ENCODE data around the gene ARHGAP29. TPM values are rescaled to one million over a fixed set of nuclear protein-coding genes. Genes with fewer than 3 reads are reported as not detected.

Gene ARHGAP29
- total RNA-seq, 4 donors from 2014 or later, result 4.9 to 29.7 (median 8.7) TPM

DNA sequence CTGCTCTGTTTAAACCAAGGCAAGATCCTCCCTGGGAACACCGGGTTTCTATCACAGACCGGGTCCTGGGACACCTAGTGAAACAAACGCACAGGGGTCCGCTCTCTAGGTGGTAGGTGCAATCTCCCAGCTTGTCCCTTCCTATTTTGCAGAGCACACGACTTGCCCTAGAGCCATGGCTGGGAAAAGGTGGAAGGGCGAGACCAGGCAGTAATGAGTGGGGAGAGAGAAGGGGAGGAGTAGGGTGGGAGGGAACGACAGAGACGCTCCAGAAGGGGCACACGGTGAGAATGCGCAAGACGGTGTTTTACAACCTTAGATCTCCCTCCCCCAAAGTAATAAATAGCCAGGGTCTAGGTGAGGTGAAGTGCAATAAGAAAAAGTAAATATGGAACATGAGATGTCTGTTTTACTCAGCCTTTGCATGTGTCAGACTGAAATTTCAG, 9.3 kb upstream of the ARHGAP29 start:
- Histone ChIP-seq H3K27me3 (no peaks in the 10 kb centered on the region), H3K4me3 (peak overlapping the region; percentile 39 to 68 (median 54)), H3K27ac (peak overlapping the region in 3 of 4 donors; percentile 44 to 74 (median 70)), H3K4me1 (peaks cover 0 to 9% (median 4%) of the 10 kb centered on the region in 4 donors), H3K9me3 (peaks cover 0 to 2% (median 0%) of the 10 kb centered on the region in 4 donors), H3K36me3 (no peaks in the 10 kb centered on the region)
- no peak for TF ChIP-seq POLR2A (IDR thresholded peaks at IDR 0.05)
- DNase-seq, result no peak

DNA sequence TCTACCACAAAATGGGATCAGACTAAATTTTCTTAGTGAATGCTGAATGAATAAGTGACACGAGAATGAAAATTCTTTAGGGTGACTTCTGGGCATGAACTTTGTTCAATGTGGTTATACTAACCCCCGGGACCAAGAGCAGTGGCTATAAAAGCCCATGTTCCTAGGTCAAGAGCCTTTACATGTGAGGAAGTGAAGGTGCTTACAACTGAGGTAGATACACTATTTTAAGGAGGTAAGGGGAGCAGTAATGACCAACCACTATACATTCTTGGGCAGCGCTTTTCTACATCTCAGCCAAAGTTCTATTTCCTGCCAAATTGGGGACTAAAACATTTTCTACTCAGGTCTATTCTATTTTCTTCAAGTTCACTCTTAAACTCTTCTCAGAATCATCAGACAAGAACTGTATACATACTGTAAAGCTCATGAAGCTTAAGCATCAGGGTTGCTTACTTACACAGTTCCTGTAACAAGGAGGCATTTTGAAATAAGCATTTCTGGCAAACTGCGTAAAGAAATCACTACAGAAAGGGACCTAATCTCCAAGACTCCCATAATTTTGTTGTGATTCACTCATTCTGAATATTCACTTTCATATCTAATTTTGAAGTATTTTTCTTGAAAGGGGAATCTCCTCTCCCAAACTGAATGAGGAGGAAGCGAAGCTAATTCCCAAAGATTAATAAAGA, 8.5 kb upstream of the ARHGAP29 start:
- H3K4me3 ChIP-seq, result peak overlapping the region in 1 of 4 donors; percentile 60
- H3K4me1 ChIP-seq, result peaks cover 0 to 9% (median 4%) of the 10 kb centered on the region in 4 donors
- no peaks in the 10 kb centered on the region for H3K36me3 ChIP-seq
- H3K9me3 ChIP-seq, result peaks cover 0 to 2% (median 0%) of the 10 kb centered on the region in 4 donors
- TF ChIP-seq, protein P1, sequence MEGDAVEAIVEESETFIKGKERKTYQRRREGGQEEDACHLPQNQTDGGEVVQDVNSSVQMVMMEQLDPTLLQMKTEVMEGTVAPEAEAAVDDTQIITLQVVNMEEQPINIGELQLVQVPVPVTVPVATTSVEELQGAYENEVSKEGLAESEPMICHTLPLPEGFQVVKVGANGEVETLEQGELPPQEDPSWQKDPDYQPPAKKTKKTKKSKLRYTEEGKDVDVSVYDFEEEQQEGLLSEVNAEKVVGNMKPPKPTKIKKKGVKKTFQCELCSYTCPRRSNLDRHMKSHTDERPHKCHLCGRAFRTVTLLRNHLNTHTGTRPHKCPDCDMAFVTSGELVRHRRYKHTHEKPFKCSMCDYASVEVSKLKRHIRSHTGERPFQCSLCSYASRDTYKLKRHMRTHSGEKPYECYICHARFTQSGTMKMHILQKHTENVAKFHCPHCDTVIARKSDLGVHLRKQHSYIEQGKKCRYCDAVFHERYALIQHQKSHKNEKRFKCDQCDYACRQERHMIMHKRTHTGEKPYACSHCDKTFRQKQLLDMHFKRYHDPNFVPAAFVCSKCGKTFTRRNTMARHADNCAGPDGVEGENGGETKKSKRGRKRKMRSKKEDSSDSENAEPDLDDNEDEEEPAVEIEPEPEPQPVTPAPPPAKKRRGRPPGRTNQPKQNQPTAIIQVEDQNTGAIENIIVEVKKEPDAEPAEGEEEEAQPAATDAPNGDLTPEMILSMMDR (IDR thresholded peaks at IDR 0.05), result no peak
- TF ChIP-seq POLR2A (IDR thresholded peaks at IDR 0.05), result no peak
- DNase-seq, result no peak
- H3K27me3 ChIP-seq, result no peaks in the 10 kb centered on the region
- H3K27ac ChIP-seq, result peak overlapping the region in 1 of 4 donors; percentile 13

DNA sequence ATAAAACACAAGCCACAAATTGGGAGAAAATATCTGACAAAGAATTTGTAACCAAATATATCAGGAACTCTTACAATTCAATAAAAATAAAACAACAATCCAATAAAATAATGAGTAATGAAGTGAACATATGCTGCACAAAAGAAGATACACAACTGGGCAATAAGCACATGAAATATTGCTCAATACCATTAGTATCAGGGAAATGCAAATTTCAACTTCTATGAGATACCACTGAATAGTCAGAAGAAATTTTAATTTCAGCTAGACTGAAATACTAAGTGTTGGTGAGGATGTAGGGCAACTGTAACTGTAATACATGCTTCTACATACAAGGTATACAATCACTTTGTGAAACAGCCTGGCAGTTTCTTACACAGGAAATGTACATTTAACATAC, 7.4 kb upstream of the ARHGAP29 start:
- no peak for DNase-seq
- H3K4me1 ChIP-seq, result peaks cover 0 to 9% (median 4%) of the 10 kb centered on the region in 4 donors
- H3K9me3 ChIP-seq, result peaks cover 0 to 2% (median 0%) of the 10 kb centered on the region in 4 donors
- H3K4me3 ChIP-seq, result no peak overlapping the region
- no peaks in the 10 kb centered on the region for H3K27me3 ChIP-seq
- H3K27ac ChIP-seq, result no peak overlapping the region
- TF ChIP-seq, protein P1 (IDR thresholded peaks at IDR 0.05), result no peak
- TF ChIP-seq POLR2A (IDR thresholded peaks at IDR 0.05), result no peak
- no peaks in the 10 kb centered on the region for H3K36me3 ChIP-seq

DNA sequence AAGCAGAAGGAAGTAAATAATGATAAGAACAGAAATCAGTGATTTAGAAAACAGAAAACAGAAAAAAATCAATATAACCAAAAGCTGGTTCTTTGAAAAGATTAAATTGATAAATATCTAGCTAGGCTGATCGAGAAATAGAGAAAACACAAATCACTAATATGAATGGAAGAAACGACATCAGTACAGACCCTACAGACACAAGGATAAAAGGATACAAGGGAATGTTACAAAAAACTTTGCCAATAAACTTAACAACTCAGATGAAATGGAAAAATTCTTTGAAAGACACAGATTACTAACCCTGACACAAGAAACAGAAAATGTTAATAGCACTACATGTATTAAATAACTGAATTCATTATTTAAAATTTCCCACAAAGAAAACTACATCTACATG, 6.3 kb upstream of the ARHGAP29 start:
- TF ChIP-seq, protein P1 (IDR thresholded peaks at IDR 0.05), result no peak
- no peak for TF ChIP-seq POLR2A (IDR thresholded peaks at IDR 0.05)
- Histone ChIP-seq H3K27me3 (no peaks in the 10 kb centered on the region), H3K27ac (no peak overlapping the region), H3K4me3 (no peak overlapping the region), H3K9me3 (peaks cover 0 to 2% (median 0%) of the 10 kb centered on the region in 4 donors), H3K36me3 (no peaks in the 10 kb centered on the region), H3K4me1 (peaks cover 0 to 9% (median 4%) of the 10 kb centered on the region in 4 donors)
- DNase-seq, result no peak

DNA sequence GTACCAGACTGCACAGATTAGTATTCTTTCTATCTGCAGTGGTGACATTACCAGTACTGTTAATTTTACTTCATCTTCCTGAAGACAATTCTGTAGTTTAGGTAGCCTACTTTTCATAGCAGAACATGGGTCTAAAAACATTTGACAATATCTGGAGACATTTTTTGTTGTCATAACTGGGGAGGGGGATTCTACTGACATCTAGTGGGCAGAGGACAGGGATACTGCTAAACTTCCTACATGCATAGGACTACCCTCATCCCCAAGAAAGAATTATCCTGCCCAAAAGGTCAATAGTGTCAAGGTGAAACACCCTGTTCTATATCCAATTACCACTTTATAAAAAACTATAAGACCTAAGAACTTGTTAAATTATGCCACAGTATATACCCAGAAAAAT, 3.4 kb upstream of the ARHGAP29 start:
- H3K27ac ChIP-seq, result no peak overlapping the region
- no peaks in the 10 kb centered on the region for H3K36me3 ChIP-seq
- H3K9me3 ChIP-seq, result peaks cover 0 to 2% (median 0%) of the 10 kb centered on the region in 4 donors
- H3K27me3 ChIP-seq, result peaks cover 0 to 6% of the 10 kb centered on the region in 2 donors
- peaks cover 0 to 7% (median 1%) of the 10 kb centered on the region in 4 donors for H3K4me1 ChIP-seq
- no peak for DNase-seq
- H3K4me3 ChIP-seq, result no peak overlapping the region
- no peak for TF ChIP-seq POLR2A (IDR thresholded peaks at IDR 0.05)
- TF ChIP-seq, protein P1 (IDR thresholded peaks at IDR 0.05), result no peak

DNA sequence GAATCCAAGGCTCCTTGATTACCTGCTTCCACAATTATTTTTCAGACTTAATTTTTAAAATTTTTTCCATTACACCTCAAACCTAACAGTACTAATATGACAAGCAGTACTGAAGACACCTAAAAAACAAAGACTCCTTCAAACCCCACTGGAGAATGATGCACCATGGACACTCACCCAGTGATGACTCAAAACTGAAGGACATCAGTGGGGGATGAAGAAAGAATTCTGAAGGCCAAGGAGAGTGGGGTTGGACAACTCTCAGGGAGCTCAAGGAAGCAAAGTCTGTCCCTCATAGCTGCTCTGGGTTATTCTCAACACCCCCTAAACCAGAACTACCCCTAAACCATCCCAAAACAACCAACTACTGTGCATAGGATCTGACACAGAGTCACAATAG, 2.4 kb upstream of the ARHGAP29 start:
- Histone ChIP-seq H3K4me1 (peaks cover 0 to 7% (median 1%) of the 10 kb centered on the region in 4 donors), H3K27ac (no peak overlapping the region), H3K9me3 (peaks cover 0 to 2% (median 0%) of the 10 kb centered on the region in 4 donors), H3K27me3 (peaks cover 0 to 10% of the 10 kb centered on the region in 2 donors), H3K4me3 (no peak overlapping the region), H3K36me3 (no peaks in the 10 kb centered on the region)
- DNase-seq, result no peak
- no peak for TF ChIP-seq POLR2A (IDR thresholded peaks at IDR 0.05)
- TF ChIP-seq, protein P1 (IDR thresholded peaks at IDR 0.05), result no peak

Measured in Peyer's patch (tissue), 4 donors.